ENCODE results near the gene GREB1.

Gene GREB1

DNA sequence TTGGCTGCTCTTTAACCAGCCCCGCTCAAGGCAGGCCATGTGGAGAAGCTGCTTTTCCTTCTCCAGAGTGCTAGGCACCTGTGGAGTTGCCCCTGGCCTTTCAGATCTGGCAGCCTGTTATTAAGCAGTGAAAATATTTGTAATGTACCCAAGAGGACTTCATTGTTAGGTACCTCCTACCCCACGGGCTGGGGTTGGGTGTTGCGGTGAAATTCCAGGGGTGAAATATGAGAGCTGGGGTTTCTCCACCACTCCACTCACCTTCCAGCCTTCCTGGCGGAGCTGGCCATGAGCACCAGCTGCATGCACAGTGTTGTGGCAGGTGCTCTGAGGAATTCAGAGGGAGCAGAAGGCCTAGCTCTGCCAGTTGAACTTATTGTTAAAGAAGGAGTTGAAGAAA is 97.0 kb downstream of the GREB1 start:
- no peak for DNase-seq (ENCODE audit: low read depth in 2 of 3, low spot score in 1 of 3)

DNA sequence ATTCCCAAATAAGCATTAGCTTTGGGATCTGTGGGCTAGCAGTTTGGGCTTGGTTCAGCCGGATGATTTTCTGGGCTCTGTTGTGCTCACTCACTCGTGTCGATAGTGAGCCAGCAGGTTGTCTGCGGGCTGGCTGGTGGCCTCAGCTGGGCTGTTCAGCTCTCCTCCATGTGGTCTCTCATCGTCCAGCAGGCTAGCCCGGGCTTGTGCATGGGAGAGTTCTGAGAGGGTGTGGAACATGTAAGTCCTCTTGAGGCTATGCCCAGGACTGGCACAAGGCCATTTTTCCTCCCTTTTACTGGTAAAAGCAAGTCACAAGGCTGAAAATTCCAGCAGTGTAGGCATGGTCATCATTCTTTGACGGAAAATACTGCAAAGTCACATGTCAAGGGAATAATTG is 97.6 kb downstream of the GREB1 start:
- DNase-seq (ENCODE audit: low read depth in 2 of 3, low spot score in 1 of 3): no peak

DNA sequence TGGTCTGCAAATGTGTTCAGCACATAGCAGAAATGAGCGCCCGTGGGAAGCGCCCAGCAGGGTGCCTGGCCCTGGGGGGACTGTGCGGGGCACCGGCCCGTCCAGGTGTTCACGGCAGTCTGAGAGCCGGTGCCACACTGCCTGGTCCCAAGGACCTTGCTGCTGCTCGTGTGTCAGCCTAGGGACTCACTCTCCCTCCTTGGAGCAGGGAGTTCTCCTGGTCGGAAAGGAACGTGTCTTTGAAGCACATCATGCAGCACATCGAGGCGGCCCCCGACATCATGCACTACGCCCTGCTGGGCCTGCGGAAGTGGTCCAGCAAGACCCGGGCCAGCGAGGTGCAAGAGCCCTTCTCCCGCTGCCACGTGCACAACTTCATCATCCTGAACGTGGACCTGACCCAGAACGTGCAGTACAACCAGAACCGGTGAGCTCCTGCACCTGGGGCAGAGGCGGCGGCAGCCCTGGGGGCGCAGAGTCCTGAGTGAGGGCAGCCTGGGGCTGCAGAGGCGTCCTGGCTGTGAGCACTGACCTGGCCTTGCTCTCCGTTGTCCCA is 100.2 kb downstream of the GREB1 start:
- DNase-seq (ENCODE audit: low read depth in 2 of 3, low spot score in 1 of 3): no peak

DNA sequence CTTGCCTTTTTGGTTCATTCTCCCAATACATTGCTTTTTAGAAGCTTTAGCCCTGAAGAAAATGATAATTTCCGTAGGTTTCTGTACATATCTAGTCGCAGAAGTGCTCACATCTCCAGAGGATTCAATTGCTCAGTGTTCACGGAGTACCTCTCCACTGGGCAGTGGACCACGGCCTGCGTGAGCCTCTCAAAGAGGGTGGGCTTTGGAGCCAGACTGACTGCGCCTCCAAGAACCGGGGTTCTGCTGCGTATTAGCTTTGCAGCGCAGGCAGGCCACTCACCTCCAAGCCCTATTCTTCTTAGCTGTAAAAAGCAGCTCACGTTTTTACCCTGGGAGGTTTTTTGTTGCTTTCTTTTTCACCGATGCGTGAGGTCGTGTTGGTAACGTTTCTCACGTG is 100.7 kb downstream of the GREB1 start:
- DNase-seq (ENCODE audit: low read depth in 2 of 3, low spot score in 1 of 3): no peak

DNA sequence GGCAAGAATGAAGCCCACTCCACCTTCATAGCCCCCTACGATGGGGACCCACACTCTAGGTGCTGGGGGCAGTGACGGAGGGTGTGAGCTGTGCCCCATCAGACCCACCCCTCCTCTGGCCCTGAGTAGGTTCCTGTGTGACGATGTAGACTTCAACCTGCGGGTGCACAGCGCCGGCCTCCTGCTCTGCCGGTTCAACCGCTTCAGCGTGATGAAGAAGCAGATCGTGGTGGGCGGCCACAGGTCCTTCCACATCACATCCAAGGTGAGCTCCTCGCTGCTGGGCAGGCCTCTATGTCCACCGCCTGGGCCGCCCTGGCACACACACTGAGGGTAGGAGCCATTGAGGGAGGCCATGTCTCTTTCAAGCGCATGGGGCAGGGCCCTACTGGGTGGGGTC is 101.3 kb downstream of the GREB1 start:
- no peak for DNase-seq (ENCODE audit: low read depth in 2 of 3, low spot score in 1 of 3)

DNA sequence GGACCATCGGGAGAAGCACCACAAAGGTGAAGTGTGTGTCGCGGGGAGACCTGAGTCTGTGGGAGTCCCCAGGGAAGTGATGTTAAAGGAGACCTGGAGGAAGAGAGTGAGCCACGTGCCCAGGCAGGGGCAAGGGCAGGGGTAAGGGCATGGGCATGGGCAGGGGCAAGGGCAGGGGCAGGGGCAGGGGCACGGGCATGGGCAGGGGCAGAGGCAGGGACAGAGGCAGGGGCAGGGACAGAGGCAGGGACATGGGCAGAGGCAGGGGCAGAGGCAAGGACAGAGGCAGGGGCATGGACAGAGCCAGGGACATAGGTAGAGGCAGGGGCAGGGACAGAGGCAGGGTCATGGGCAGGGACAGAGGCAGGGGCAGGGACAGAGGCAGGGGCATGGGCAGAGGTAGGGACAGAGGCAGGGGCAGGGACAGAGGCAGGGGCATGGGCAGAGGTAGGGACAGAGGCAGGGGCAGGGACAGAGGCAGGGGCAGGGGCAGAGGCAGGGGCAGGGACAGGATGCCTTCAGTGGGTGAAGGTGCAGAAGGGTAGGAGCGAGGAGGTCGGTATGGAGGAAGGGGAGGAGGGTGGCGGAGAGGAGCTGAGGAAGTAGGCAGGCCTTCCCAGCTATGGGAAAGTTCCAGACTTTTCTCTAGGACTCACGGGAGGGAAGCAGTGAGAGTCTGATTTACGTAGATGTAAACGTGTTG is 102.9 kb downstream of the GREB1 start:
- DNase-seq (ENCODE audit: low read depth in 2 of 3, low spot score in 1 of 3): no peak

DNA sequence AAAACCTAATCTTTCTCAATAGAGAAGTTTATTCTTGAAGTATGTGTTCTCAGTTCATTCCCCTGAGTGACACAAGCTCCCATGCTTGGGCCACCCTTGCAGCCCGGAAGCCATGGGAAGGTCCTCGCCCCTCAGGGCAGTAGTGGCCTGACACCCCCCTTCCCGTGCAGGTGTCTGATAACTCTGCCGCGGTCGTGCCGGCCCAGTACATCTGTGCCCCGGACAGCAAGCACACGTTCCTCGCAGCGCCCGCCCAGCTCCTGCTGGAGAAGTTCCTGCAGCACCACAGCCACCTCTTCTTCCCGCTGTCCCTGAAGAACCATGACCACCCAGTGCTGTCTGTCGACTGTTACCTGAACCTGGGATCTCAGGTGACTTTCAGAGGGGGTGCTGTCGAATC is 103.7 kb downstream of the GREB1 start:
- no peak for DNase-seq (ENCODE audit: low read depth in 2 of 3, low spot score in 1 of 3)

DNA sequence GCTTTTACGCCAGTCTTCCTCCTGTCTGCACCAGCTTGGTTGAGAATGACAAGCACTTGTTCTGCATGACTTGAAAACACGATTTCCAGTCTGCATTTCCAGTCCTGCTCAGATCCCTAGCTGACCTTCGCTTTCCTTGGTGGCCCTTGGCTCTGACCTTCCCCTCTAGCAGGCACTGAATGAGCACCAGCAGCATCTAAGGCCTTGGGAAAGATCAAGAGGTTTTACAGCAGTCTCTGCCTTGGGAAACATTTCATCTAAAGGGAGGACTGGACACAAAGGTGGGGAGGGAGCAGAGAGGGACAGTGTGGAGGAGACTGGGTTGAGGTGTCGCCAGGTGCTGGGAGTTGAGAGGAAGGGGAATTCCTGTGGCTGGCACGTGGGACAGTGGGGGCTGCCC is 105.7 kb downstream of the GREB1 start:
- DNase-seq (ENCODE audit: low read depth in 2 of 3, low spot score in 1 of 3): no peak

DNA sequence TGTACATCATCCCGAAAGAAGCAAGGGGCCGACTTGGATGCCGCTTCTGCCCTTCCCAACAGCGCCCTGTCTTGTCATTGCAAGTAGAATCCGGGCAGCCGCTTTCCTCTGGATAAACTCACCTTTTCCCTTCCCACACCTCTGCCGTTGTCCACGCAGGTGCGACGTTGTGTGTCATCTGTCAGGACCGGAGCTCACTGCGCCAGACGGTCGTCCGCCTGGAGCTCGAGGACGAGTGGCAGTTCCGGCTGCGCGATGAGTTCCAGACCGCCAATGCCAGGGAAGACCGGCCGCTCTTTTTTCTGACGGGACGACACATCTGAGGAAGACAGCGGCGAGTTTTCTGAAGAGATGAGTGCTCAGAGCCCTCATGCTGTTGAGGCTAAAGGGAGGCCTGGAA is 106.3 kb downstream of the GREB1 start:
- DNase-seq (ENCODE audit: low read depth in 2 of 3, low spot score in 1 of 3): no peak

DNA sequence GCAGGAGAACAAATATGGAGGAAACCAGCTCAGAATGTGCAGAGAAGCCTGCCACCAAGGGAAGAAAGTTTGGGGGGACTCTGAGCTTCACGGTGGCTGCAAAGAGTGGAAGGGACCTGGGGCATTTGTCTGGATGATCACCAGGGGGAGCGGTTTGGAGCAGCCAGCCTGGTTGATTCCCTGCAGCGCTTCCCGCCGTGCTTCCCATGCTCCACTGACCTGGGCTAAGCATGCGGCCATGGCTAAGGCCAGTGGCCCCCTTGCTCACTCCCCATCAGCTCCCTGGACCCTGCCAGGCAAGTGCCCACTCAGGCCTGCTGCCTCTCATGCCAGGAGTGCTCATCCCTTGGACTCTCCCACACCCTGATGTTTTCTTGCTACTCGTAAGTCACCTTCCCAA is 109.1 kb downstream of the GREB1 start:
- no peak for DNase-seq (ENCODE audit: low read depth in 2 of 3, low spot score in 1 of 3)

DNA sequence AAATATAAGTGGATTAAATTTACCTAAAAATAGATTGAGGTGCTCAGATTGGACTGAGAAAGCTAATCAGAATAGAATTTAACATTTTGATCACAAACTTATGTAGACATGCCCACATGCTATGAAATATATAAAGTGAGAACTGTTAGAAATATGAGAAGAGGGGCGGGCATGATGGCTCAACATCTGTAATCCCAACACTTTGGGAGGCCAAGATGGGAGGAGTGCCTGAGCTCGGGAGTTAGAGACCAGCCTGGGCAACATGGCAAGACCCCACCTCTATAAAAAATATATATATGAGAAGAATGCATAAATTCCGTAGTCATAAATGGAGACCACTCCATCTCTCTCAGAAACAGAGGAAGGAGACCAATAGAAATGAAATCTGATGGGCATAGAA is 110.4 kb downstream of the GREB1 start:
- no peak for DNase-seq (ENCODE audit: low read depth in 2 of 3, low spot score in 1 of 3)

DNA sequence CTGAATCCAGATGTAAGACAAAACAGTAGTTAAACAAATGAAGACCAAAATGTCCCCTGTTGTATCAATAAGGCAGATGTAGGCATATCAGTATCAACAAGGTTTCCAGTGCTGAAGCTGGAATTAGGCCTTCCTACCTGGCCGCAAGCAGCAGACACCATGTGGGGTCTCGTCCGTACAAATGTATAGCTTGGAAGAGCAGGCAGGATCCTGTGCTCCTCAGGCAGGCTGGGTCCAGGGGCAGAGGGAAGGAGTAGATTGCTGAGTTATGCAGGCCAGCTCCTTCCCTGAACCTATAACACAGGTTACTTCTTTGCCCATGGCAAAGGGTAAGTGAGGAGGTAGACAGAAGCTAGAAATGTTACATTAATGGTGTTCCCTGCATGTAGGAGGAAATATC is 112.7 kb downstream of the GREB1 start:
- DNase-seq (ENCODE audit: low read depth in 2 of 3, low spot score in 1 of 3): no peak

DNA sequence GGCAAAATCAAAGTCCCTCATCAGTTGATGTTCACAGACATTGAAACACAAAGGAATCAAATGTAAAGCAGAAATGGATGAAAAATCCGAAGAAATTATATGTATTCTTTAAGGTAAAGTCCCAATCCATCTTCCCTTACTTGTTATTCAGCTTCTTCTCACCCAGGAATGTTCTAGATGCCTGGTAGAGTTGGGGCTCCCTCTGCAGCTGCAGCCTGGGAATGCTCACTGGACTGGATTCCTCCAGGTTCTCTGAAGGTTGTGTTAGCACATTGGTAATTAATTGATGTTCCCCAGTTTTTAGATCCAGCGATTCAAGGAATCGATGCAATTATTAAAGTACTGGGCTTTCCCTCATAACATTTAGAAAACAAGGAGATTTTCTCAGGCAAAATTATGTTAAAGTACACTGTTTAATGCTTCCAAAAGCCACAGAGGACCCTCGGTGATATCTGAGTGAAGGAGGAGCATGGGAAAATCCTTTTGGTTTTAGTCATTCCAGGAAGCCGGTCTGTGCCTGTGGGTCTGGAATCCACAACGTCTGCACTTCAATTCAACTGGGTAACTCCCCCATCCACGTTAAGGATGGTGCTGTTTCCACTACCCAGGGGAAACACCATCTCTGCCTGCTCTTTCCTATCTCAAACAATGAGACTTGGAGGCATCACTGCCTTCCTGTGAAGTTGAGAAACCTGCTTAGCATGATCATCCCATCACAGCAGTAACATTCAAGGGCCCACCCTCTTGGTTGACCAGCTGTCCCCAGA is 114.2 kb downstream of the GREB1 start:
- no peak for DNase-seq (ENCODE audit: low read depth in 2 of 3, low spot score in 1 of 3)

DNA sequence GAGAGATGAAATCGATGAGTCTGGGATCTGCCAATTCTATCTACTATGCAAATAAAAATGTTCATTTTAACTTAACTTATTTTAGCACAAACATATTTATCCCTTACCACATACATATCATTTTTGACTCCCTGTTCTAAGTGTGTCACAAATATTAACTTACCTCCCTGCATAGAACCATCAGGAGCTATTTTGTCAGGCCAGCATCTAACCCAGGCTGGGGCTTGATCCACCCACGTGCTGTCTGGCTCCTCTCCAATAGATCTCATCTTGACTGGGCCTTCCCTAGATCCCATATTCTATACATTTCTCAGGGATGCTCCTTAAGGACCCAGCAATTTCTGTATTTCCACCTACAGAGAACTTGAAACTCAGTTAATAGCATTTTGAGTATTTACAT is 115.2 kb downstream of the GREB1 start:
- no peak for DNase-seq (ENCODE audit: low read depth in 2 of 3, low spot score in 1 of 3)

DNA sequence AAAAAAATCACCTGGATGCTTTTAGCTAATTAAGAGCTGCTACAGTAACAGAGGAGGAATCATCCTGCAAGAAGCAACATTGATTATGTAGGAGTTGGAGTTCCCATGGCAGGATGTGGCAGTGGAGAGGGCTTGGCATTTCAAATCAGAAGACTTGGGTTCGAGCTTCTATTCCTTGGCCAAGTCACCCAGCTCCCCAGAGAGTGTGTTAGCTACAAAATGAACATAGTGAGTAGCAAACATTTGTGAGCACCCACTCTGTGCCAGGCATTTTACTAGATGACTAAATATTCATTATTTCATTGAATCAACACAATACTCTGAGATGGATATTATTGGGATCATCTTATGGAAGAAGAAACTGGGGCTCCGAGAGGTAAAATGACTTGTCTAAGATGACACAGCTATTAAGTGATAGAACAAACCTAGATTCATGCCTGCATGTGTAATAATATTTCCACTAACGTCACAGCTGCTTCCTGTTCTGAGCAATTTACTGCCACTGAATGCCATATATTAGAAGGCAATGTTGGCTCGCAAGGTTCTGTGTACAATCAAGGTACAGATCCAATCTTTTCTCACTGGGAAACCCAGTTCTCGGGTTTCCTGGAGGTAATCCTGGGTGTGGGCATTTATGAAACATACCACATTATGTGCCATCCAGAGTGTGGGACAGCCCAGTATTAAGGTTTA is 118.2 kb downstream of the GREB1 start:
- no peak for DNase-seq (ENCODE audit: low read depth in 2 of 3, low spot score in 1 of 3)

DNA sequence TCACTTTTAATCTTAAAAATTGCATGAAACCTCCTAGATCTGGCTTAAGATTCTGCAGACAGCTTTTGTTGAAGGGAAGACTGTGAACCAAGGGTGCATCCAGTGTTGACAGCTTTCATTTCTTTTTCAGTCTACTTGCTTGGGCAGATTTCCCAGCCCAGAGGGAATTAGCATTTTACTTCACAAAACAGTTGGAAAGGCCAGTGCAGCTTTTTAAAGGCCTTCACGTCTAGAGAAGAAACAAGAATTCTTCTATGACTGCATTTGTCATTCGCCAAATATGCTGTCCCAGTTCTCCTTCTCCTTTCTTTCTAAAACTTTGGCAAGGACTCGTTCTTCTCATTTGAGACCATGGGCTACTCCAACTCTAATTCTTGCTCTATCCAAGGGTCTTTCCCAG is 118.7 kb downstream of the GREB1 start:
- DNase-seq (ENCODE audit: low read depth in 2 of 3, low spot score in 1 of 3): no peak

DNA sequence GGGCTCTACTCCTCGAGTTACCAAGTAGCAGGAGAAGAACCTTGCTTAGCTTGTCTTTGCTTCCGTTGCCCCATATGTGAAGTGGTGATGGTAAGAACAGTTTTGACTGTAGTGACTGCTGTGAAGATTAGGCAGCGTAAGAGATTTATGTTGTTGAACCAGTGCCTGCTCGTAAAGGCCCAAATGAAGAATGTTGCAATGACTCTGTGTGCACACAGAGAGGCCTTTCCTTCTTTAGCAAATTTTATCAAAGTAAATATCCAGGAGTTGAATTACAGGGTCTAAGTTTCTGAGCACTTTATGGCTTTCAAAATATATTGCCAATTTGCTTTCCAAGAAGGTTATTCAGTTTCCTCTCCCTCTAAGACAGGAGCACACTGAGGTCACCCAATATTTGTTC is 121.7 kb downstream of the GREB1 start:
- DNase-seq (ENCODE audit: low read depth in 2 of 3, low spot score in 1 of 3): no peak

DNA sequence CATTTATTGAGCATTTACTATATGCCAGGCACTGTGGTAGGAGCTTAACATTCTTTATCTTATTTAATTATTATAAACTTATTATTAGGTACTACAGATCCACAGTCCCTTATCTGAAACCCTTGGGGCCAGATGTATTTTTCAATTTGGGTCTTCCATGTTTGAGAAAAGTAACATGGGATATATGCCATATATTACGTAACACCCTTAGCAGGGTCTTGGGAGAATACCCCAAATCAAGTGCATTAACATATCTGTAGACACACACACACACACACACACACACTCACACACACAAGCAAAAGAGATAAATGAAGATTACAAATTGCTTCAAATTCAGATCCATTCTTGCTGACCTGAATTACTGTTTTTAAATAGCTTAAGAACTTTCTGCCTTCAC is 122.4 kb downstream of the GREB1 start:
- DNase-seq (ENCODE audit: low read depth in 2 of 3, low spot score in 1 of 3): no peak

DNA sequence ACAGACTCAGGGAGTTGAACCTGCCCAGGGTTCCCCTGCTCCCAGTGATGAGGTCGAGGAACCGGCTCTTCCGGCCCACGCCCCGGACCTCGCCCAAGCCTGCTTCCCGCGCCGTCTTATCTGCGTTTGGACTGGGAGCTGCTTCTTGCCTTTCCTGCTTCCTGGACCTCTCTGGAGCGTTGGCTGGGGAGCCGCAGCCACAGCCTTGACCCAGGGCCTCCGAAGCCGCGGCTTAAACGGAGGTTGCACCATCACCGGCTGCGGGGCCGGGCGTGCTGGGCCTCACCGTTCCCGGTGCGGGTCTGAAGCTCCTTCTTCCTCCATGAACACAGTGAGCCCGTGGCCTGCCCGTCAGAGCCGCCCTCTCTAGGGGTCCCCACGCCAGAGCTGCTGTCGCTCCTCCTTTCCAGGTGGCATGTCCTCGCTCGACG is 122.8 kb downstream of the GREB1 start:
- no peak for DNase-seq (ENCODE audit: low read depth in 2 of 3, low spot score in 1 of 3)

DNA sequence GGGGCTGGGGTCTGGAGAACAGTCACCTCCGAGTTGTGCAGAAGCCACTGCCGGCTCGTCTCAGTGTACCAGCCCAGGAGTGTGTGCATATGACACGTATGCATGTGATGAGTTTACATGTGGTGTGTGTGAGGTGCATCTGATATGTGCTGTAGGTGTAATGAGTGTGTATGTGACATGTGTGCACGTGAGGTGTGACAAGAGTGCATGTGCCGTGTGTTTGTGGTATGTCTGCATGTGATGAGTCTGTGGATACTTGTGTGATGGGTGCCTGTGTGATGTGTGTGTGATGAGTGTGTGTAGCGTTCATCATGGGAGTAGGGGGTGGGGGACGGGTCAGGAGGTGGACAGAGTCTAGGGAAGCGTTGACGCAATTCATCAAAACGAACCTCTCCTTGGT is 123.3 kb downstream of the GREB1 start:
- no peak for DNase-seq (ENCODE audit: low read depth in 2 of 3, low spot score in 1 of 3)

DNA sequence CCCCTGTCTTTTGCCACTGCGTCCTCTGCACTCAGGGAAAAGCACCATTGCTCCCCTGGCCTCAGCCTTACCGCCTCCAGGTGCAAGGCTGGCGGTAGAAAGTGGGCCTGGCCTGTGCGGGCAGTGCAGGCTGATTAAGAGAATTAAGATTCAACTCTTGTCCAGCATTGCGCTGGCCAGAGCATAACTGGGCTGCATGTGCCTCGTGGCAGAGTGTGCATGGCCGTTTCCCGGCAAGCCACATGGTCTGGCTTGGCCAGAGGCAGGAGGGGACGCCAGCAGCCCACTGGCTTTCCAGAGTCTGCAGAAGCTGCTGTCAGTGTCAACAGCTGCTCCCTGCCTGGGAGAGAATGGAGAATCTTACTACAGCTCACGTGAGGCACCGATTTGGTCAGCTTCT is 123.8 kb downstream of the GREB1 start:
- DNase-seq (ENCODE audit: low read depth in 2 of 3, low spot score in 1 of 3): no peak
